HAP-1 (cell line): ENCODE data around the gene VWF.
"Not testable (repeated sequence)": the region's sequence is repeated elsewhere in the genome, so short reads cannot be mapped to it uniquely, and the experiment has no call there.

Source experiments
- DNase-seq, 2 experiments: peaks; one replicate each; pipeline ENCODE4 v3.0.0-alpha.2; 2016 to 2020; ENCODE audit warnings: low spot score in 2 of 2
- H3K27me3 ChIP-seq: fragments of 250-450 bp; sonication (Bioruptor Pico); 2 replicates; pipeline ENCODE4 v1.5.1; 2020; ENCODE audit warnings: low read depth, mild to moderate bottlenecking, moderate library complexity
- H3K36me3 ChIP-seq: fragments of 250-450 bp; sonication (Bioruptor Pico); replicated peaks from 2 replicates; pipeline ENCODE4 v1.5.1; 2020; ENCODE audit warnings: mild to moderate bottlenecking
- H3K4me1 ChIP-seq: fragments of 250-450 bp; sonication (Bioruptor Pico); 2 replicates; pipeline ENCODE4 v1.5.1; 2020; ENCODE audit warnings: mild to moderate bottlenecking
- H3K4me3 ChIP-seq: fragments of 250-450 bp; sonication (Bioruptor Pico); 2 replicates; pipeline ENCODE4 v1.5.1; 2020; ENCODE audit warnings: mild to moderate bottlenecking, moderate library complexity
- H3K9me3 ChIP-seq: fragments of 250-450 bp; sonication (Bioruptor Pico); 2 replicates; pipeline ENCODE4 v1.5.1; 2020; ENCODE audit warnings: mild to moderate bottlenecking, moderate library complexity
- in situ Hi-C: fragments of 300-500 bp; cut with MboI; formaldehyde crosslinking; loops from 3 replicates; pipeline ENCODE4 v1.14.3; 2020; ENCODE audit warnings: low sequenced_read_pairs, inconsistent platforms, mixed read lengths

VWF gene

GRCh38 chr12:6158255-6158654 is 33.8 kb upstream of the VWF start:
- DNase-seq, result no peak
- in situ Hi-C loops, result no loop called here
- Histone ChIP-seq H3K4me1 (no peaks in the 10 kb centered on the region), H3K27me3 (no peaks in the 10 kb centered on the region), H3K4me3 (no peak overlapping the region), H3K9me3 (no peaks in the 10 kb centered on the region), H3K36me3 (no peaks in the 10 kb centered on the region)

- H3K9me3 ChIP-seq, result no peaks in the 10 kb centered on the region
- DNase-seq, result no peak
- no peaks in the 10 kb centered on the region for H3K4me1 ChIP-seq
- H3K36me3 ChIP-seq, result no peaks in the 10 kb centered on the region
- H3K4me3 ChIP-seq, result no peak overlapping the region
- H3K27me3 ChIP-seq, result no peaks in the 10 kb centered on the region
- in situ Hi-C loops, result no loop called here
Observed at GRCh38 chr12:6157482-6157881, 33.0 kb upstream of the VWF start.

GRCh38 chr12:6154730-6155459 is 30.4 kb upstream of the VWF start:
- Histone ChIP-seq H3K36me3 (no peaks in the 10 kb centered on the region), H3K4me3 (no peak overlapping the region), H3K4me1 (no peaks in the 10 kb centered on the region), H3K27me3 (no peaks in the 10 kb centered on the region), H3K9me3 (no peaks in the 10 kb centered on the region)
- in situ Hi-C loops, result no loop called here
- DNase-seq, result no peak

- H3K9me3 ChIP-seq, DNase-seq, H3K4me1 ChIP-seq, H3K36me3 ChIP-seq, H3K27me3 ChIP-seq, H3K4me3 ChIP-seq, in situ Hi-C loops: not testable (repeated sequence)
Observed at GRCh38 chr12:6148722-6149121, 24.3 kb upstream of the VWF start.

- Histone ChIP-seq H3K4me1 (no peaks in the 10 kb centered on the region), H3K4me3 (no peak overlapping the region), H3K36me3 (no peaks in the 10 kb centered on the region), H3K27me3 (no peaks in the 10 kb centered on the region), H3K9me3 (no peaks in the 10 kb centered on the region)
- in situ Hi-C loops, result no loop called here
- DNase-seq, result no peak
Observed at GRCh38 chr12:6148061-6148460, 23.6 kb upstream of the VWF start.

GRCh38 chr12:6146951-6147350 is 22.5 kb upstream of the VWF start:
- no peaks in the 10 kb centered on the region for H3K9me3 ChIP-seq
- in situ Hi-C loops, result no loop called here
- no peaks in the 10 kb centered on the region for H3K4me1 ChIP-seq
- H3K27me3 ChIP-seq, result no peaks in the 10 kb centered on the region
- H3K36me3 ChIP-seq, result no peaks in the 10 kb centered on the region
- no peak for DNase-seq
- H3K4me3 ChIP-seq, result no peak overlapping the region

GRCh38 chr12:6146509-6146908 is 22.0 kb upstream of the VWF start:
- in situ Hi-C loops, result no loop called here
- Histone ChIP-seq H3K4me3 (no peak overlapping the region), H3K27me3 (no peaks in the 10 kb centered on the region)

GRCh38 chr12:6145564-6145963 is 21.1 kb upstream of the VWF start:
- H3K4me1 ChIP-seq, result no peaks in the 10 kb centered on the region
- H3K9me3 ChIP-seq, result no peaks in the 10 kb centered on the region
- H3K4me3 ChIP-seq, result no peak overlapping the region
- no peak for DNase-seq
- H3K27me3 ChIP-seq, result no peaks in the 10 kb centered on the region
- in situ Hi-C loops, result no loop called here
- H3K36me3 ChIP-seq, result no peaks in the 10 kb centered on the region

More at GRCh38 chr12:6146509-6146908, 22.0 kb upstream of the VWF start:
- no peak for DNase-seq
- Histone ChIP-seq H3K9me3 (no peaks in the 10 kb centered on the region), H3K4me1 (no peaks in the 10 kb centered on the region), H3K36me3 (no peaks in the 10 kb centered on the region)

GRCh38 chr12:6143303-6143675 is 18.8 kb upstream of the VWF start:
- in situ Hi-C loops, result no loop called here
- Histone ChIP-seq H3K9me3 (no peaks in the 10 kb centered on the region), H3K36me3 (no peaks in the 10 kb centered on the region), H3K4me3 (no peak overlapping the region), H3K27me3 (no peaks in the 10 kb centered on the region), H3K4me1 (no peaks in the 10 kb centered on the region)
- DNase-seq, result no peak

- H3K36me3 ChIP-seq, DNase-seq, in situ Hi-C loops, H3K4me1 ChIP-seq, H3K4me3 ChIP-seq, H3K9me3 ChIP-seq, H3K27me3 ChIP-seq: not testable (repeated sequence)
Observed at GRCh38 chr12:6142368-6143302, 18.2 kb upstream of the VWF start.

GRCh38 chr12:6141731-6142367 is 17.4 kb upstream of the VWF start:
- in situ Hi-C loops, H3K27me3 ChIP-seq, H3K4me1 ChIP-seq, H3K9me3 ChIP-seq, H3K4me3 ChIP-seq, DNase-seq, H3K36me3 ChIP-seq: not testable (repeated sequence)

GRCh38 chr12:6140651-6141447 is 16.4 kb upstream of the VWF start:
- Histone ChIP-seq H3K4me3 (no peak overlapping the region), H3K27me3 (no peaks in the 10 kb centered on the region), H3K36me3 (no peaks in the 10 kb centered on the region), H3K9me3 (no peaks in the 10 kb centered on the region), H3K4me1 (no peaks in the 10 kb centered on the region)
- DNase-seq, result no peak
- in situ Hi-C loops, result no loop called here

GRCh38 chr12:6135071-6135470 is 10.6 kb upstream of the VWF start:
- no peaks in the 10 kb centered on the region for H3K27me3 ChIP-seq
- no peaks in the 10 kb centered on the region for H3K36me3 ChIP-seq
- no peaks in the 10 kb centered on the region for H3K9me3 ChIP-seq
- no peak overlapping the region for H3K4me3 ChIP-seq
- no peaks in the 10 kb centered on the region for H3K4me1 ChIP-seq
- DNase-seq, result no peak
- in situ Hi-C loops, result no loop called here
